GM19099 (cell line): ENCODE measurements around the gene ADAMTS8.

ENCODE experiments used
- POLR2A ChIP-seq: IDR thresholded peaks from 3 replicates; pipeline ENCODE4 v1.6.1; 2011; ENCODE audit warnings: low read depth; ENCODE audit not compliant: insufficient read length; ENCODE audit errors: extremely low read depth

ADAMTS8 gene

GRCh38 chr11:130369141-130369691 is 59.2 kb downstream of the ADAMTS8 start:
- no peak for TF ChIP-seq POLR2A

- no peak for TF ChIP-seq POLR2A
Measured at GRCh38 chr11:130359419-130359818, 69.0 kb downstream of the ADAMTS8 start.

- no peak for TF ChIP-seq POLR2A
Measured at GRCh38 chr11:130358398-130358797, 70.0 kb downstream of the ADAMTS8 start.
